ENCODE measurements around the gene GABRG1. TPM values are rescaled to one million over a fixed set of nuclear protein-coding genes. Genes with fewer than 3 reads are reported as not detected.

GABRG1 gene
- 0.09 and 0.42 TPM in 2 replicates for total RNA-seq (2011; cell fraction: chromatin; rRNA removed; ENCODE audit: low replicate concordance)
- total RNA-seq (2011; cell fraction: nucleolus; rRNA removed) = under 0.01 and 0.13 TPM in 2 replicates
- total RNA-seq (2011; cell fraction: nucleoplasm; rRNA removed) = 0.22 and 0.23 TPM in 2 replicates
- total RNA-seq (2014; rRNA removed) = 0.20 and 0.23 TPM in 2 replicates
- total RNA-seq (2014; rRNA removed; fragmentation: Illumina TruSeq; extraction: Trizol) = 0.51 and 0.61 TPM in 2 replicates
- 0.19 and 0.29 TPM in 2 replicates for total RNA-seq (2015; rRNA removed; fragmentation: Illumina TruSeq; extraction: Trizol)
- total RNA-seq (2021) = 0.22 and 0.42 TPM in 2 replicates
- polyA plus RNA-seq (2011; rRNA removed) = 0.07 and 0.20 TPM in 2 replicates
- polyA plus RNA-seq (2011; cell fraction: cytosol; rRNA removed) = 0.01 TPM in 2 replicates
- 0.01 and 0.03 TPM in 2 replicates for polyA plus RNA-seq (2011; cell fraction: nucleus; rRNA removed)
- polyA plus RNA-seq (2012) = 0.18 and 1.4 TPM in 2 replicates
- 0.35 and 0.40 TPM in 2 replicates for polyA plus RNA-seq (2014; fragmentation: Illumina TruSeq; extraction: Trizol)
- polyA plus RNA-seq (2014; fragmentation: Nextera tagmentation; extraction: Ambion mirVana) = under 1 TPM; 0.37 to 0.45 TPM
- polyA plus RNA-seq (2014; rRNA removed) = 0.35 and 0.37 TPM in 2 replicates
- polyA minus RNA-seq (2011; rRNA and poly(A)+ RNA removed) = 0.06 and 0.18 TPM in 2 replicates
- polyA minus RNA-seq (2011; cell fraction: cytosol; rRNA and poly(A)+ RNA removed) = not detected in 2 replicates
- under 0.01 and 0.11 TPM in 2 replicates for polyA minus RNA-seq (2011; cell fraction: nucleus; rRNA and poly(A)+ RNA removed)
- percentile 25 among the genes with signal in this experiment for Bru-seq, nascent RNA
- percentile 35 among the genes with signal in this experiment for BruChase-seq, experiment 1, labeled RNA remaining after a 2-hour chase
- BruChase-seq, experiment 2, labeled RNA remaining after a 6-hour chase = percentile 38 among the genes with signal in this experiment
- long read RNA-seq, experiment 1, partial matches to known transcripts = 3 of 3 reads
- long read RNA-seq, experiment 1, other reads (novel, unspliced or antisense) = 0 of 3 reads
- long read RNA-seq, experiment 2, partial matches to known transcripts = 0 of 1 reads
- long read RNA-seq, experiment 2, other reads (novel, unspliced or antisense) = 1 of 1 reads
- long read RNA-seq, experiment 3 = 0 reads

DNA sequence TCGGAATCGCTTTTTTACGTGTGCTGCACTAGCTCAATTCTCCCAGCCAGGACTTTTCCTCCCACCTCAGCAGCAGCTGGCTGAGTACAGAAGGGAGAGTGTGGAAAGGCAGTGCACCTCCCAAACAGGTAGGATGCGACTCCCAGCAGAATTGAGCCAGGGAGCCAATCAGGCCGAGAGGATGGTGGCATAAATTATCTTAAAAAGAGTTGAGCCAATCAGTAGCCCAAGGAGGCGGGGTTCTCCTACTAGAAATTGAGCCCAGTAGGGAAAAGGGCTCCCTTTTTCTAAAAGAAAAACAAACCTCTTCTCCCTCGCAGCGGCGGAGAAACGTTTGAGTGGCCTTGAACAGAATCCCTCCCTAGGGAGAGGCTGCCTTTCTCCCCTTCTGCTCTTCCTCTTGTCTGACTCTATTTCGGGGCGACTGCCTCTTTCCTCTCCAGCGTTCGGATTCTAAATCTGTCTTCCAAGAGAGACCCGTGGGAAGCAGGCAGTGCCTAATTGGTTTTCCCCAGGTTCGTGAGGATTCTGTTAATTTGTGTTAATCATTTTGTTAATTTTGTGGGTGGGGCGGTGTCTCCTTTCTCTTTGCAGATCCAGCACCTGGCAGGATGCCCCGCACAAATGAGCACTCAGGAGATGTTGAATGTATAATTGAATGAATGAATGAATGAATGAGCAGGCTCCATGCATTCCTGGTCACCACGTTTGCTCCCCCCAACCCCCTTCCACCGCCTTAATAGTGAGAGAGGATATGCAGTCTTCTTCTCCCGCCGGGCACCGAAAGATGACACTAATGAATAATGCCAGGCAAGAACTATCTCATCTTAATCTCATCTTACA lies at the start of gene GABRG1:
Gene GABRG1 (minus strand): TSS at position 142 of the 843 bp plus-strand sequence. CDS start 141 bp downstream, at position 1.
- Histone ChIP-seq H3K9me3 (replicated peaks; ENCODE audit: control insufficient read depth, insufficient read depth, low read depth, low read length) (no peaks in the 10 kb centered on the region; the same call in 1 of the 2 replicates), H2AFZ (ENCODE audit: low read depth, low read length) (no peak within 1 kb of the TSS), H3K9ac (ENCODE audit: insufficient read depth in 1 of 2, low read depth in 2 of 2, low read length in 2 of 2) (no peak within 1 kb of the TSS), H3K27me3 (ENCODE audit: control insufficient read depth in 2 of 2, insufficient read depth in 2 of 2, low read length in 2 of 2) (no peaks in the 10 kb centered on the region), H3K27ac (ENCODE audit: extremely low read depth, low read depth, low read length) (no peak within 1 kb of the TSS), H3K36me3 (ENCODE audit: control insufficient read depth, insufficient read depth, low read length) (no peaks in the 10 kb centered on the region), H3K79me2 (ENCODE audit: control insufficient read depth, insufficient read depth, low read length) (no peaks in the 10 kb centered on the region), H3K4me3 (no peak within 1 kb of the TSS), H3K4me1 (replicated peaks in 1 of 2; ENCODE audit: control insufficient read depth in 2 of 2, insufficient read depth in 2 of 2, low read length in 2 of 2) (no peaks in the 10 kb centered on the region), H4K20me1 (replicated peaks; ENCODE audit: control insufficient read depth, insufficient read depth, low read length) (no peaks in the 10 kb centered on the region), H3K9me1 (ENCODE audit: control insufficient read depth, insufficient read depth, low read length) (no peaks in the 10 kb centered on the region), H3K4me2 (ENCODE audit: insufficient read depth, low read length) (no peak within 1 kb of the TSS)
- TF ChIP-seq RBM15 (IDR thresholded peaks at IDR 0.05; ENCODE audit: insufficient read depth, low read length) (no peak), MTF1 (CRISPR knock-in tag; IDR thresholded peaks at IDR 0.05; ENCODE audit: borderline replicate concordance) (no peak), FOXA1 (IDR thresholded peaks at IDR 0.05; ENCODE audit: borderline replicate concordance) (no peak), HDGF (IDR thresholded peaks at IDR 0.05) (no peak), CBFB (CRISPR knock-in tag; IDR thresholded peaks at IDR 0.05) (no peak)
- TF ChIP-seq, protein P1, sequence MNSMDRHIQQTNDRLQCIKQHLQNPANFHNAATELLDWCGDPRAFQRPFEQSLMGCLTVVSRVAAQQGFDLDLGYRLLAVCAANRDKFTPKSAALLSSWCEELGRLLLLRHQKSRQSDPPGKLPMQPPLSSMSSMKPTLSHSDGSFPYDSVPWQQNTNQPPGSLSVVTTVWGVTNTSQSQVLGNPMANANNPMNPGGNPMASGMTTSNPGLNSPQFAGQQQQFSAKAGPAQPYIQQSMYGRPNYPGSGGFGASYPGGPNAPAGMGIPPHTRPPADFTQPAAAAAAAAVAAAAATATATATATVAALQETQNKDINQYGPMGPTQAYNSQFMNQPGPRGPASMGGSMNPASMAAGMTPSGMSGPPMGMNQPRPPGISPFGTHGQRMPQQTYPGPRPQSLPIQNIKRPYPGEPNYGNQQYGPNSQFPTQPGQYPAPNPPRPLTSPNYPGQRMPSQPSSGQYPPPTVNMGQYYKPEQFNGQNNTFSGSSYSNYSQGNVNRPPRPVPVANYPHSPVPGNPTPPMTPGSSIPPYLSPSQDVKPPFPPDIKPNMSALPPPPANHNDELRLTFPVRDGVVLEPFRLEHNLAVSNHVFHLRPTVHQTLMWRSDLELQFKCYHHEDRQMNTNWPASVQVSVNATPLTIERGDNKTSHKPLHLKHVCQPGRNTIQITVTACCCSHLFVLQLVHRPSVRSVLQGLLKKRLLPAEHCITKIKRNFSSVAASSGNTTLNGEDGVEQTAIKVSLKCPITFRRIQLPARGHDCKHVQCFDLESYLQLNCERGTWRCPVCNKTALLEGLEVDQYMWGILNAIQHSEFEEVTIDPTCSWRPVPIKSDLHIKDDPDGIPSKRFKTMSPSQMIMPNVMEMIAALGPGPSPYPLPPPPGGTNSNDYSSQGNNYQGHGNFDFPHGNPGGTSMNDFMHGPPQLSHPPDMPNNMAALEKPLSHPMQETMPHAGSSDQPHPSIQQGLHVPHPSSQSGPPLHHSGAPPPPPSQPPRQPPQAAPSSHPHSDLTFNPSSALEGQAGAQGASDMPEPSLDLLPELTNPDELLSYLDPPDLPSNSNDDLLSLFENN (IDR thresholded peaks at IDR 0.05; ENCODE audit: low read depth in 2 of 2, low read length in 2 of 2) = no peak
- TF ChIP-seq, protein P2, sequence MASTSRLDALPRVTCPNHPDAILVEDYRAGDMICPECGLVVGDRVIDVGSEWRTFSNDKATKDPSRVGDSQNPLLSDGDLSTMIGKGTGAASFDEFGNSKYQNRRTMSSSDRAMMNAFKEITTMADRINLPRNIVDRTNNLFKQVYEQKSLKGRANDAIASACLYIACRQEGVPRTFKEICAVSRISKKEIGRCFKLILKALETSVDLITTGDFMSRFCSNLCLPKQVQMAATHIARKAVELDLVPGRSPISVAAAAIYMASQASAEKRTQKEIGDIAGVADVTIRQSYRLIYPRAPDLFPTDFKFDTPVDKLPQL (IDR thresholded peaks at IDR 0.05; ENCODE audit: extremely low read depth, insufficient read length) = no peak
- POLR2A ChIA-PET = no interaction called here
- WGBS (ENCODE audit: insufficient coverage, low coverage, missing lambda C conversion rate) = 2% methylated on average over 22 of the region's 23 CpGs
- ATAC-seq (no peak), DNase-seq (ENCODE audit: extremely low read depth in 1 of 4, low spot score in 3 of 4) (peak in 1 of 4 experiments; percentile 11), FAIRE-seq (no peak)
- in situ Hi-C loops (cut with MboI) (no loop called here), intact Hi-C loops (cut with micrococcal nuclease) (no loop called here)
- CTCF ChIA-PET (ENCODE audit: low intra/inter-chr PET ratio) = no interaction called here
- no TSS peak for BruUV-seq (replicated peaks)

Data from K562 (cell line).